GM21528 (cell line): ENCODE data around the gene FAM25A.
A peak's percentile ranks its signal among the peaks of the same experiment; 100 is the strongest.
"Not testable (repeated sequence)": the region's sequence is repeated elsewhere in the genome, so short reads cannot be mapped to it uniquely, and the experiment has no call there.

Experiments used
- ATAC-seq: cut with Tn5 transposase; IDR thresholded peaks from one replicate; pipeline ENCODE4 v1.9.1; 2021; ENCODE audit warnings: mild to moderate bottlenecking, moderate library complexity; ENCODE audit not compliant: unreplicated experiment, low FRiP score

The FAM25A gene

GRCh38 chr10:87020056-87020455, at the start of gene FAM25A:
TSS of gene FAM25A (plus strand) at chr10:87020294. CDS start at chr10:87020325, 31 bp downstream.
- not testable (repeated sequence) for ATAC-seq

- no peak for ATAC-seq
These were observed 49.2 kb upstream of the FAM25A start for GRCh38 chr10:86970982-86971231.

- peak; percentile 76 for ATAC-seq
These were observed 48.7 kb upstream of the FAM25A start for GRCh38 chr10:86971232-86971991.

GRCh38 chr10:86972613-86973380, 47.3 kb upstream of the FAM25A start:
- no peak for ATAC-seq

GRCh38 chr10:86974484-86974883, 45.6 kb upstream of the FAM25A start:
- no peak for ATAC-seq

- no peak for ATAC-seq
These were observed 43.6 kb upstream of the FAM25A start for GRCh38 chr10:86976362-86977056.

GRCh38 chr10:86978457-86978856, 41.6 kb upstream of the FAM25A start:
- not testable (repeated sequence) for ATAC-seq

GRCh38 chr10:86979296-86979818, 40.7 kb upstream of the FAM25A start:
- ATAC-seq = no peak

- no peak for ATAC-seq
These were observed 40.1 kb upstream of the FAM25A start for GRCh38 chr10:86979977-86980448.

GRCh38 chr10:86981020-86981419, 39.1 kb upstream of the FAM25A start:
- ATAC-seq = not testable (repeated sequence)

GRCh38 chr10:86981716-86982115, 38.4 kb upstream of the FAM25A start:
- ATAC-seq = no peak

GRCh38 chr10:86984498-86984897, 35.6 kb upstream of the FAM25A start:
- ATAC-seq = not testable (repeated sequence)

- ATAC-seq = no peak
These were observed 31.6 kb upstream of the FAM25A start for GRCh38 chr10:86988520-86988919.

- not testable (repeated sequence) for ATAC-seq
These were observed 28.7 kb upstream of the FAM25A start for GRCh38 chr10:86991362-86991761.

GRCh38 chr10:86992456-86992855, 27.6 kb upstream of the FAM25A start:
- no peak for ATAC-seq

GRCh38 chr10:86992929-86993328, 27.2 kb upstream of the FAM25A start:
- ATAC-seq = no peak

- not testable (repeated sequence) for ATAC-seq
These were observed 20.2 kb upstream of the FAM25A start for GRCh38 chr10:86999802-87000403.

- ATAC-seq = no peak
These were observed 19.6 kb upstream of the FAM25A start for GRCh38 chr10:87000491-87000890.

- not testable (repeated sequence) for ATAC-seq
These were observed 13.0 kb upstream of the FAM25A start for GRCh38 chr10:87007124-87007523.

- ATAC-seq = not testable (repeated sequence)
These were observed 12.4 kb upstream of the FAM25A start for GRCh38 chr10:87007674-87008073.

GRCh38 chr10:87008303-87008702, 11.8 kb upstream of the FAM25A start:
- not testable (repeated sequence) for ATAC-seq
